8988T (cell line): Measurements from ENCODE around the gene LAMB4.

Experiments used
- DNase-seq: peaks from one replicate; pipeline ENCODE4 v3.0.0; 2011

Gene LAMB4

GRCh38 chr7:108142675-108143259, 12.6 kb upstream of the LAMB4 start:
- DNase-seq: no peak

GRCh38 chr7:108142180-108142579, 12.0 kb upstream of the LAMB4 start:
- no peak for DNase-seq

GRCh38 chr7:108140671-108141070, 10.5 kb upstream of the LAMB4 start:
- no peak for DNase-seq

GRCh38 chr7:108138911-108139310, 8.8 kb upstream of the LAMB4 start:
- DNase-seq: no peak

GRCh38 chr7:108137993-108138392, 7.8 kb upstream of the LAMB4 start:
- no peak for DNase-seq

GRCh38 chr7:108137040-108137439, 6.9 kb upstream of the LAMB4 start:
- DNase-seq: no peak

- DNase-seq: no peak
Observed at GRCh38 chr7:108136191-108136688, 6.1 kb upstream of the LAMB4 start.

- no peak for DNase-seq
Observed at GRCh38 chr7:108135446-108136190, 5.5 kb upstream of the LAMB4 start.

GRCh38 chr7:108134486-108134885, 4.3 kb upstream of the LAMB4 start:
- no peak for DNase-seq

GRCh38 chr7:108132551-108133265, 2.5 kb upstream of the LAMB4 start:
- no peak for DNase-seq

GRCh38 chr7:108129018-108129965, 869 bp downstream of the LAMB4 start:
- no peak for DNase-seq

GRCh38 chr7:108128514-108128913, 1.6 kb downstream of the LAMB4 start:
- DNase-seq: no peak

GRCh38 chr7:108127461-108127860, 2.7 kb downstream of the LAMB4 start:
- DNase-seq: no peak

GRCh38 chr7:108124820-108125219, 5.3 kb downstream of the LAMB4 start:
- no peak for DNase-seq

GRCh38 chr7:108122181-108122580, 8.0 kb downstream of the LAMB4 start:
- DNase-seq: no peak

GRCh38 chr7:108120933-108121332, 9.2 kb downstream of the LAMB4 start:
- no peak for DNase-seq

- DNase-seq: no peak
Observed at GRCh38 chr7:108120196-108120595, 10.0 kb downstream of the LAMB4 start.

- DNase-seq: no peak
Observed at GRCh38 chr7:108118959-108119358, 11.2 kb downstream of the LAMB4 start.

- no peak for DNase-seq
Observed at GRCh38 chr7:108114117-108114841, 15.9 kb downstream of the LAMB4 start.

- DNase-seq: no peak
Observed at GRCh38 chr7:108112683-108113082, 17.5 kb downstream of the LAMB4 start.

GRCh38 chr7:108109221-108109908, 20.8 kb downstream of the LAMB4 start:
- no peak for DNase-seq
